ENCODE results near the gene SLC26A8. TPM values are rescaled to one million over a fixed set of nuclear protein-coding genes. Genes with fewer than 3 reads are reported as not detected.

The SLC26A8 gene
- total and polyA plus RNA-seq, 2 of the 13 experiments (the other 11 are each of a cell fraction or from before 2014, with no cell fraction given) = 0.46 TPM; not detected in 1

GRCh38 chr6:36063318-36064060 lies 39.0 kb upstream of the SLC26A8 start (continued):
- TF ChIP-seq ARID5B (CRISPR knock-in tag; IDR thresholded peaks at IDR 0.05) (peak; percentile 91), TEAD3 (CRISPR knock-in tag; optimal IDR thresholded peaks at IDR 0.05; ENCODE audit: borderline replicate concordance) (peak; percentile 99), HMGXB3 (CRISPR knock-in tag; IDR thresholded peaks at IDR 0.05; ENCODE audit: borderline replicate concordance) (0 out of 2 replicates have a peak, but pooled peaks have one; percentile 32), THRA (CRISPR knock-in tag; IDR thresholded peaks at IDR 0.05; ENCODE audit: borderline replicate concordance) (peak; percentile 74; the same call in 1 of the 2 replicates), ZNF839 (CRISPR knock-in tag; IDR thresholded peaks at IDR 0.05; ENCODE audit: borderline replicate concordance) (no peak), MXD3 (CRISPR knock-in tag; IDR thresholded peaks at IDR 0.05) (no peak), CCDC6 (CRISPR knock-in tag; IDR thresholded peaks at IDR 0.05) (no peak), ZNF530 (CRISPR knock-in tag; IDR thresholded peaks at IDR 0.05; ENCODE audit: low read depth) (no peak), PITX1 (CRISPR knock-in tag; IDR thresholded peaks at IDR 0.05) (0 out of 2 replicates have a peak, but pooled peaks have one; percentile 35), HOMEZ (CRISPR knock-in tag; IDR thresholded peaks at IDR 0.05; ENCODE audit: low read depth) (peak; percentile 50; the same call in 1 of the 2 replicates), NCOA1 (CRISPR knock-in tag; IDR thresholded peaks at IDR 0.05) (no peak), FOXJ3 (CRISPR knock-in tag; IDR thresholded peaks at IDR 0.05; ENCODE audit: borderline replicate concordance) (0 out of 2 replicates have a peak, but pooled peaks have one; percentile 63), ZNF180 (CRISPR knock-in tag; IDR thresholded peaks at IDR 0.05; ENCODE audit: borderline replicate concordance, low read depth) (no peak), ZNF746 (CRISPR knock-in tag; IDR thresholded peaks at IDR 0.05) (no peak), SNAI1 (CRISPR knock-in tag; IDR thresholded peaks at IDR 0.05; ENCODE audit: borderline replicate concordance) (no peak)
